Lung microvascular endothelial cell (primary cell): ENCODE measurements around the gene PRAMEF14. TPM values are rescaled to one million over a fixed set of nuclear protein-coding genes. Genes with fewer than 3 reads are reported as not detected.

Experiments used
- total RNA-seq: library from RNA; depleted of rRNA; stranded (reverse); fragments of >200 nt; gene quantifications from 2 replicates; pipeline ENCODE4 v1.2.1, GENCODE V29; 2014

Gene PRAMEF14
- total RNA-seq, 1 donor from 2014 or later = not detected

Other genes starting within 250 kb of the PRAMEF14 start
- gene HNRNPCL2, start 230.3 kb downstream of the PRAMEF14 start, total RNA-seq = not detected in 2 replicates
- not detected in 2 replicates for gene PRAMEF26, start 191.1 kb downstream of the PRAMEF14 start, total RNA-seq
- gene HNRNPCL4, start 181.5 kb downstream of the PRAMEF14 start, total RNA-seq = not detected in 2 replicates
- not detected in 2 replicates for gene PRAMEF9, start 175.3 kb downstream of the PRAMEF14 start, total RNA-seq
- not detected in 2 replicates for gene PRAMEF13, start 145.7 kb downstream of the PRAMEF14 start, total RNA-seq
- gene PRAMEF18, start 121.0 kb downstream of the PRAMEF14 start, total RNA-seq = not detected in 2 replicates
- gene PRAMEF5, start 92.9 kb downstream of the PRAMEF14 start, total RNA-seq = not detected in 2 replicates
- gene PRAMEF8, start 62.0 kb downstream of the PRAMEF14 start, total RNA-seq = not detected in 2 replicates
- not detected in 2 replicates for gene PRAMEF33, start 43.6 kb downstream of the PRAMEF14 start, total RNA-seq
- not detected in 2 replicates for gene PRAMEF15, start 31.6 kb downstream of the PRAMEF14 start, total RNA-seq
- not detected in 2 replicates for gene PRAMEF19, start 24.8 kb upstream of the PRAMEF14 start, total RNA-seq
- not detected in 2 replicates for gene PRAMEF17, start 42.5 kb upstream of the PRAMEF14 start, total RNA-seq
- gene PRAMEF20, start 63.3 kb upstream of the PRAMEF14 start, total RNA-seq = not detected in 2 replicates
- 0.22 and 0.40 TPM in 2 replicates for gene LRRC38, start 166.9 kb upstream of the PRAMEF14 start, total RNA-seq
- gene PDPN, start 236.7 kb upstream of the PRAMEF14 start, total RNA-seq = 45.1 and 108 TPM in 2 replicates